ENCODE results near the gene ULBP1. TPM values are rescaled to one million over a fixed set of nuclear protein-coding genes. Genes with fewer than 3 reads are reported as not detected.

Gene ULBP1
- polyA plus RNA-seq, 1 donor (not counting 4 experiments of a cell fraction or from before 2014, with no cell fraction given): 2.2 TPM

DNA sequence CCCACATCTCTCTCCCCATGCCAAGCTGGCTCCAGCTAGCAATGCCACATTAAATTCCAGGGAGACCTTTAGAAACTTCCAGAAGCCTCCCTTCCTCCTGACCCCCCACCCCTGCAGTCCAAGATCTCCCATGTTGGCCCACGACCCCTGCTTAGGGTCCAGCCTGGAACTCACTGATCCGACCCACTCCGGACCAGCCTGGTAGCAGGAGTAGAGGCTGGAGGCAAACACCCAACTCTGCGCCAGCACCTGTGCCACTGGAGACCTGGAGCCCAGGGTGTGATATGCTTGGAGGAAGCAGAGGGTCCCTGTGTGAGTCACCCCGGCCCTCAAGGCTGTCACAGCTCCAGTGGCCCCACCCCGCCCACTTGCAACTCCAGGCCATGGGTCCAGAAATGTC, 3.3 kb upstream of the ULBP1 start:
- Histone ChIP-seq H3K9ac (ENCODE audit: control insufficient read depth, extremely low read depth, insufficient read depth, low read length) (no peak overlapping the region), H4K20me1 (ENCODE audit: control insufficient read depth, extremely low read depth, insufficient read depth, low read length) (no peaks in the 10 kb centered on the region), H3K4me1 (ENCODE audit: control insufficient read depth, extremely low read depth, insufficient read depth, low read length) (peaks cover 10% of the 10 kb centered on the region), H3K27me3 (ENCODE audit: control insufficient read depth, extremely low read depth, insufficient read depth, low read length) (peaks cover 36% of the 10 kb centered on the region), H3K9me1 (ENCODE audit: control insufficient read depth, extremely low read depth, insufficient read depth, low read length) (no peaks in the 10 kb centered on the region), H3K9me3 (ENCODE audit: control insufficient read depth, low read depth, low read length) (no peaks in the 10 kb centered on the region), H3K4me3 (ENCODE audit: control insufficient read depth in 2 of 3, extremely low read depth in 1 of 3, insufficient read depth in 2 of 3, low read depth in 1 of 3, low read length in 3 of 3) (no peak overlapping the region), H3K79me2 (ENCODE audit: control insufficient read depth, insufficient read depth, low read length) (no peaks in the 10 kb centered on the region), H3K27ac (ENCODE audit: control insufficient read depth, insufficient read depth, low read length) (no peak overlapping the region), H2AFZ (ENCODE audit: control insufficient read depth, low read length) (no peak overlapping the region), H3K4me2 (ENCODE audit: control insufficient read depth, extremely low read depth, insufficient read depth, low read depth, low read length) (no peak overlapping the region), H3K36me3 (ENCODE audit: control insufficient read depth in 2 of 2, extremely low read depth in 1 of 2, insufficient read depth in 2 of 2, low read length in 2 of 2) (no peaks in the 10 kb centered on the region)
- dilution Hi-C loops (cut with MboI; ENCODE audit: extremely low pct_ligation_motif_present, low sequenced_read_pairs): no loop called here
- FAIRE-seq (no peak), DNase-seq (ENCODE audit: low read depth, low spot score) (no peak)
- TF ChIP-seq, protein P1, sequence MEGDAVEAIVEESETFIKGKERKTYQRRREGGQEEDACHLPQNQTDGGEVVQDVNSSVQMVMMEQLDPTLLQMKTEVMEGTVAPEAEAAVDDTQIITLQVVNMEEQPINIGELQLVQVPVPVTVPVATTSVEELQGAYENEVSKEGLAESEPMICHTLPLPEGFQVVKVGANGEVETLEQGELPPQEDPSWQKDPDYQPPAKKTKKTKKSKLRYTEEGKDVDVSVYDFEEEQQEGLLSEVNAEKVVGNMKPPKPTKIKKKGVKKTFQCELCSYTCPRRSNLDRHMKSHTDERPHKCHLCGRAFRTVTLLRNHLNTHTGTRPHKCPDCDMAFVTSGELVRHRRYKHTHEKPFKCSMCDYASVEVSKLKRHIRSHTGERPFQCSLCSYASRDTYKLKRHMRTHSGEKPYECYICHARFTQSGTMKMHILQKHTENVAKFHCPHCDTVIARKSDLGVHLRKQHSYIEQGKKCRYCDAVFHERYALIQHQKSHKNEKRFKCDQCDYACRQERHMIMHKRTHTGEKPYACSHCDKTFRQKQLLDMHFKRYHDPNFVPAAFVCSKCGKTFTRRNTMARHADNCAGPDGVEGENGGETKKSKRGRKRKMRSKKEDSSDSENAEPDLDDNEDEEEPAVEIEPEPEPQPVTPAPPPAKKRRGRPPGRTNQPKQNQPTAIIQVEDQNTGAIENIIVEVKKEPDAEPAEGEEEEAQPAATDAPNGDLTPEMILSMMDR (optimal IDR thresholded peaks at IDR 0.05 in 1 of 3, IDR thresholded peaks at IDR 0.05 in 1 of 3, conservative IDR thresholded peaks at IDR 0.05 in 1 of 3; ENCODE audit: extremely low read depth in 1 of 3, insufficient read depth in 2 of 3, low read length in 3 of 3): no peak
- no peak for TF ChIP-seq EZH2 (IDR thresholded peaks at IDR 0.05; ENCODE audit: low read length)

DNA sequence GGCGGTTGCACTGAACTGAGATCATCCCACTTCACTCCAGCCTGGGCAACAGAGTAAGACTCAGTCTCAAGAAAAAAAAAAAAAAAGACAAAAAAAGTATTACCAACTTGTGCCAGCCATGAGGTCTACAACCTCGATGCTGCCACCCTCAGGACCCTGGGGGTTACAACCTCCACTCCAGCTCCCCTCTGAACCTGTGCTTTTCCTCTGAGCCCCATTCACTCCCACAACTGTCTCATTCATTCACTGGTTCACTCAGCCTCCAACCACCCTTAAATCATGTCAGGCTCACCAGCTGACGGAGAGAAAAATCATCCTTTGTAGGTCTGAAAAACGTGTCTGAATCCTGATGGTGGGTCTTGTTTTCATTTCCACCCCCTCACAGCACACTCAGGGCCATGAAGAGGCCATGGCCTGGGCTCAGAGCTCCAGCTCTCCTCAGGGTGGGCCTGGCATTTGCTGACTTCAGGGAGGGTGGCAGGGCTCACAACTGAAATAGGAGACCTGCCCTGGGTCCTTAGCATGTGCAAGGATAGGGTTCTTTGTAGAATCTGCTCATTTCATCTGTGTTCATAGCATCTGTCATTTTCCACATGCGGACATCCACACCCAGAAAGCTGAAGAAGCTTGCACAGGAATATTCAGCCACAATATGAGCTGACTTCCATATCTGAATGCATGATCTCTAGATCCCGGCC, 1.9 kb upstream of the ULBP1 start:
- H4K20me1 ChIP-seq (ENCODE audit: control insufficient read depth, extremely low read depth, insufficient read depth, low read length): no peaks in the 10 kb centered on the region
- H3K9me1 ChIP-seq (ENCODE audit: control insufficient read depth, extremely low read depth, insufficient read depth, low read length): no peaks in the 10 kb centered on the region
- H3K36me3 ChIP-seq (ENCODE audit: control insufficient read depth in 2 of 2, extremely low read depth in 1 of 2, insufficient read depth in 2 of 2, low read length in 2 of 2): no peaks in the 10 kb centered on the region
- H3K9ac ChIP-seq (ENCODE audit: control insufficient read depth, extremely low read depth, insufficient read depth, low read length): no peak overlapping the region
- no peak overlapping the region for H3K4me3 ChIP-seq (ENCODE audit: control insufficient read depth in 2 of 3, extremely low read depth in 1 of 3, insufficient read depth in 2 of 3, low read depth in 1 of 3, low read length in 3 of 3)
- H3K27me3 ChIP-seq (ENCODE audit: control insufficient read depth, extremely low read depth, insufficient read depth, low read length): peaks cover 31% of the 10 kb centered on the region
- no peak overlapping the region for H2AFZ ChIP-seq (ENCODE audit: control insufficient read depth, low read length)
- DNase-seq (ENCODE audit: low read depth, low spot score): no peak
- no peak overlapping the region for H3K4me2 ChIP-seq (ENCODE audit: control insufficient read depth, extremely low read depth, insufficient read depth, low read depth, low read length)
- dilution Hi-C loops (cut with MboI; ENCODE audit: extremely low pct_ligation_motif_present, low sequenced_read_pairs): no loop called here
- FAIRE-seq: no peak
- TF ChIP-seq, protein P1 (optimal IDR thresholded peaks at IDR 0.05 in 1 of 3, IDR thresholded peaks at IDR 0.05 in 1 of 3, conservative IDR thresholded peaks at IDR 0.05 in 1 of 3; ENCODE audit: extremely low read depth in 1 of 3, insufficient read depth in 2 of 3, low read length in 3 of 3): peak; percentile 23 to 45 (median 26)
- no peak for TF ChIP-seq EZH2 (IDR thresholded peaks at IDR 0.05; ENCODE audit: low read length)
- H3K9me3 ChIP-seq (ENCODE audit: control insufficient read depth, low read depth, low read length): no peaks in the 10 kb centered on the region
- peaks cover 10% of the 10 kb centered on the region for H3K4me1 ChIP-seq (ENCODE audit: control insufficient read depth, extremely low read depth, insufficient read depth, low read length)
- no peak overlapping the region for H3K27ac ChIP-seq (ENCODE audit: control insufficient read depth, insufficient read depth, low read length)
- H3K79me2 ChIP-seq (ENCODE audit: control insufficient read depth, insufficient read depth, low read length): no peaks in the 10 kb centered on the region
